Activated CD8-positive, alpha-beta memory T cell treated with anti-CD3 and anti-CD28 coated beads for 36 hours (primary cell): Measurements from ENCODE around the gene DENND5B. TPM values are rescaled to one million over a fixed set of nuclear protein-coding genes. Genes with fewer than 3 reads are reported as not detected.
"Not testable (repeated sequence)": the region's sequence is repeated elsewhere in the genome, so short reads cannot be mapped to it uniquely, and the experiment has no call there.

ENCODE experiments used
- CTCF ChIA-PET: fragments of 350-600 bp; sonication (Branson Sonifier 250); formaldehyde crosslinking; loops from one replicate; lab custom pipeline; 2021; ENCODE audit warnings: antibody characterized with exemption; lab: Charles Lee
- POLR2A ChIA-PET: fragments of 350-600 bp; sonication (Branson Sonifier 250); formaldehyde crosslinking; loops from one replicate; lab custom pipeline; 2021; ENCODE audit warnings: antibody characterized with exemption; lab: Charles Lee
- total RNA-seq, 2 experiments: library from RNA; stranded (reverse); gene quantifications; one replicate each; pipeline ENCODE4 v1.2.3, GENCODE V29; 2021

The DENND5B gene
- total RNA-seq, 2 experiments from 2014 or later, result 0.13 TPM; not detected in 1

DNA sequence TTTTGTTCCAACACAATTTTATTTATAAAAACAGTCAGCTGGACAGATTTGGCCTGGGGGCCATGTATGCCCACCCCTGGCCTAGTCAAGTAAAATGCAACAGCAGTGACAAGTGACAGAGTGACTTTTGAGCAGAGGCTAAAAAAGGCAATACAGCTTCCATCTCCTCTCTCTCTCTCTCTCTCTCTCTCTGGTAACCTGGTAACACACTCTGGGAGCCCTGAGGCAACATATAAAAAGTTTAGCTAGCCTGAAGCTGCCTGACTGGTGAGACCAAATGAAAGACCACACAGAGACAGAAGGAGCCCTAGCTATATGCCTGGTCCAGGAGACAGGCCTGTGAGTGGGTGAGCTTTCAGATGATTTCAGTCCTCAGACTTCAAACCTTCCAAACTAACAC lies 105.4 kb downstream of the DENND5B start:
- POLR2A ChIA-PET, result no interaction called here
- CTCF ChIA-PET, result no interaction called here

DNA sequence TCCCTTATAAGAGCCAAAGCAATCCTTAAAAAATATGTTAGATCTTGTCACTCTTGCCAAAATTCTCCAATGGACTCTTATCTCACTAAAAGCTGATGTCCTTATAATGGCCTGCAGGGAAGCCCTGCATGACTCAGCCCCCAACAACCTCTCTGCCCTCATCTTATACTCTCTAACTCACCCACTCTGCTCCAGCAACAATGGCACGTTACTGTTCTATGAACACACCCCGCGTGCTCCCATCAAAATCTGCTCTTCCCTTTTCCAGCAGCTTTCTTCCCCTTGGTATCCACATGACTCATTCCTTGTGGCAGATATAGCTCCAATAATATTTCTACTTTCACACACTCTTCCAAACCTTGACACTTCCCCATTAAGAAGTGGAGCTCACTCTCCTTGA lies 108.1 kb downstream of the DENND5B start:
- POLR2A ChIA-PET, result no interaction called here
- CTCF ChIA-PET, result no interaction called here

DNA sequence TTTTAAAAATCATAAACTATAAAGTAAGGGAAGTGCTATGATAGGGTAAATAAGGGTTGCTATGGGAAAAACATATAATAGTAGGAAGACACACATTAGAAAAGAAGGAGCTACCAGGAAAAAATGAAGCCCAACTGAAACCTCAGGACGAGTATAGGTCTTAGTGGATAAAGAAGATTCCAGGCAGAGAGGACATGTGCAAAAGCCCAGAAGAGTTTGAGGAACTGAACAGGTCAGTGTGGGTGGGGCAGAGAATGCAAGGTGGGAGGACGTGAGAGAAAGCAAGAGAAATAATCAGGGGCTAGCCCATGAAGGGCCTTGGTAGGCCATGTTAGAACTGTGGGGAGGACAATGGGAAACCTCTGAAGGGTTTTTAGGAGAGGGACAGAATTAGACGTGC lies 109.5 kb downstream of the DENND5B start:
- CTCF ChIA-PET, result no interaction called here
- POLR2A ChIA-PET, result no interaction called here

DNA sequence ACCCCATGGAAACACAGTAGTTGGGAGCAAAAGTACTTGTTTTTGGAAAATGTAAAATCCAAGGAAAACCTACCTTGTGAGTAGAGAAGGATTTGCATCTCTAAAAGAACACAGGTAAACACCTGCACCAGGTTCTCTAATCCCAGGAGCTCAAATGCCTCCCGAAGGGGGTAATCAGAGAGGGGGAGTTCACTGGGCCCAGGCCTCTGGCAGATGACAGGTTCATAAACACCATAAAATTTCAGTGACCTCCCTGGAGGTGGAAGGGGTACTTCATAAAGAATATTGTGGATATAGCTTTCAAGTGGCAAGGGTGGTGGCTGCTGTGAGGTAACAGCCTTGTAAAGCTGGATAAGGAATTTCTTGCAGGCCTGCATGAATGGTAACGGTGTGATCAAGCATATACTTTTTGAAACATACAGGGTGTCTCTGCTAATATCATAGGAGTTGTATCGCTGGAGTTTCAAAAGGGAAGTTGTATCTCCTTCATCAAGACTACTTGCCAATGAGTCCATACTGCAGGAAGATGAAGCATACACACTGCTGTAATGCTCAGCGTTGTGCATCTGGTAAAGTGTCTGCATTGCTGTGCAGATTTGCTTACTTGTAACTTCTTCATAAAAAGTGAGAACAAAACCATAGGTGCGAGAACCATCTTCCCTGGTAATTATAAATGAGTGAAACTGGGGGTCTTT lies 111.3 kb downstream of the DENND5B start:
- CTCF ChIA-PET, result no interaction called here
- POLR2A ChIA-PET, result no interaction called here

DNA sequence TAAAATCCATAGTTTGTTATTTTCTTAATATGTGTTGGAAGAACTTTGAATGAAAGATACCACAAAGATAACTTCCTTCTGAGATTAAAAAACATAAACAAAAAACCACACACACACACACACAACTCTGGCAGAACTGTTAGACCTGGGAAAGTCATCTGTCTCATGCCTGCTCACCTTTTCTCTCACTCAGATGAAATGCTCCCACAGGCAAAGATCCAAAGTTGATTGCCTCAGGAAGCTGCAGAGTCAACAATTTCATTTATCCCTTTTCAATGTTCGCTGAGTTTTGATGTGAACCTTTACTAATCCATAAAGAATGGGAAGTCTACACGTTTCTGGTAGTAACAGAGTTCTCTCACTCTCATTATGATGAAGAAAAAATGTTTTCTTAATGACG lies 112.0 kb downstream of the DENND5B start:
- CTCF ChIA-PET, result no interaction called here
- POLR2A ChIA-PET, result no interaction called here

DNA sequence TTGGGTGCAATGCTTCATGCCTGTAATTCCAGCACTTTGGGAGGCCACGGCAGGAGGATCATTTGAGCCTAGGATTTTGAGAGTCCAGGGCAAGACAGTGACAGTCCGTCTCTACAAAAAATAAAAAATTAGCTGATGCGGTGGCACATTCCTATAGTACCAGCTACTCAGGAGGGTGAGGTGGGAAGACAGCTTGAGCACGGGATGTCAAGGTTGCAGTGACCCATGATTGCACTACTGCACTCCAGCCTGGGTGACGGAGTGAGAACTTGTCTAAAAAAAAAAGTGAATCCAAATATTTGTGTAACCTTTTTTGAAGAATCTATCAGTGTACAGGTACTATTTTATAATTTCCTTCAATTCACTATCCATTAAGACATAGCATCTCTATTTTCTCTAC lies 112.5 kb downstream of the DENND5B start:
- ChIA-PET POLR2A (no interaction called here), CTCF (no interaction called here)

DNA sequence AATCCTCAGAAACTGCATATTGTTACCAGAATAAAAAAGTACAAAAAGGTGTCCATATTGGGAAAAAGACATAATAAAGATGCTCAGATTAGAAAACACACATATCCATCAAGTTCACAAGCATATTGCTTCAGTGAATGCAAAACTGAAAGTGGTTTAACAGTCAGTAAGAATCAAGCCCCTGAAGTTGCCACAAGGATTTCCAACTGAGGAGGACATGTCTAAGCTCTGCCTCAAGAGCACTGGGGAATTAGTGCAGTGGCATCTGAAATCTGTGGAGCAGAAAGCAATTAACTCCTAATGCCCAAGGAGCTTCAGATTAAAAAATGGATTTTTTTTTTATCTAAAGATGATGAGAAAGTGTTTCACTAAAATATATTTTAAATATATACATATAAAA lies 113.2 kb downstream of the DENND5B start:
- CTCF ChIA-PET, result no interaction called here
- POLR2A ChIA-PET, result no interaction called here

DNA sequence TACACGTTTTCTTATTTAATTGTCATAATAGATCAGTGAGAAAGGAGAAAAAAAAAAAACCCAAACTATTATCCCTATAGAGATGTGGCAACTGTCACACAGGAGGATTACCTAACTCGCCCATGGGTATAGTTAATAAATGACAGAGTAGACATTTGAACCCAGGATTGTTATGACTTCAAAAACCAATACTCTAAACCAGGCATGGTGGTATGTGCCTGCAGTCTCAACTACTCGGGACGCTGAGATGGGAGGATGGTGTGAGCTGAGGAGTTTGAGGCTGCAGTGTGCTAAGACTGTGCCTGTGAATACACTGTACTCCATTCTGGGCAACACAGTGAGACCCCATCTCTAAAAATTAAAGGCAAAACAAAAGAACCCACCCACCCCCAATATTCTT lies 114.5 kb downstream of the DENND5B start:
- ChIA-PET POLR2A (no interaction called here), CTCF (no interaction called here)

DNA sequence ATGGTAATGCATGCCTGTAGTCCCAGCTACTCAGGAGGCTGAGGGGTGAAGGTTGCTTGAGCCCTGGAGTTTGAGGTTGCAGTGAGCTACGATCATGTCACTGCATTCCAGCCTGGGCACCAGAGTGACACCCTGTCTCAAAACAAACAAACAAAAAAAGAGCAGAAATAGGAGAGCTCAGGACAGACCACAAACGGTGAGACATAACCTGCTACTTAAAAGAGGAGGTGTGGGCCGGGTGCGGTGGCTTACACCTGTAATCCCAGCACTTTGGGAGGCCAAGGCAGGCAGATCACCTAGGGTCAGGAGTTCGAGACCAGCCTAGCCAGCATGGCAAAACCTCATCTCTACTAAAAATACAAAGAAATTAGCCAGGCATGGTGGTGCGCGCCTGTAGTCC lies 115.3 kb downstream of the DENND5B start:
- CTCF ChIA-PET, POLR2A ChIA-PET: not testable (repeated sequence)

DNA sequence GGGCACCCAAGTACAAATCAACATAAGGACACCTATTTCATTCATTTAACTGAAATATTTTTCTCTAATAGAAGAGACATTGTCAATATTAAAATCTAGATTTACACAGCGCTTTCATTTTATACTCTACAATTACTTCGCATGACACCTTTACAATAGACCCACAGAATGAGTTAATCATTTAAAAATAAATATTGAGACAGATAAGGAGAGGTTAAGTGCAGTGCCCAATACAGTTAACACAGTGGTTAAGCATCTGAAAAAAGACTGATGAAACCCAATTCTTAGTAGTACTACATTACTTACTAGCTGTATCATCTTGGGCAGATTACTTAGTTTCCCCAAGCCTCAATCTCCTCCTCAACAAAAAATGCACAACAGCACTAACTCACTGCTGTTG lies 116.2 kb downstream of the DENND5B start:
- ChIA-PET CTCF (no interaction called here), POLR2A (no interaction called here)

DNA sequence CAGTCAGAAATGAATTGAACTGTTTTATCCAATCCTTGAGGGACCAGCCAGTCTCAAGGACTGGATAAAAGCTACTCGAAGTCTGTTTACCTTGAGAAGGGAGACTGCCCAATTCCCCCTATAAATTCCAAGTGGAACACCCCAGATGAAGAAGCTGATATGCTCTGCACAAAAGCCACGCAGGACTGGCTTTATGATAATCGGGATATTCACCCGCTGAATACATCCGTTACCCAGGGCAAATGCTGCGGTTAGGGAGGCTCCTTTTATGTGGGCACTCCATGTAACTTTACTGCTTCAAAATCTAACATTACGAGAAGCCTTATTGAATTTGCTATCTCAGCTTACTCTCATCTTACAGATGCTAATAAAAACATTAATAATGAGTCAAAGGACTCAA lies 119.1 kb downstream of the DENND5B start:
- CTCF ChIA-PET, result no interaction called here
- POLR2A ChIA-PET, result no interaction called here

DNA sequence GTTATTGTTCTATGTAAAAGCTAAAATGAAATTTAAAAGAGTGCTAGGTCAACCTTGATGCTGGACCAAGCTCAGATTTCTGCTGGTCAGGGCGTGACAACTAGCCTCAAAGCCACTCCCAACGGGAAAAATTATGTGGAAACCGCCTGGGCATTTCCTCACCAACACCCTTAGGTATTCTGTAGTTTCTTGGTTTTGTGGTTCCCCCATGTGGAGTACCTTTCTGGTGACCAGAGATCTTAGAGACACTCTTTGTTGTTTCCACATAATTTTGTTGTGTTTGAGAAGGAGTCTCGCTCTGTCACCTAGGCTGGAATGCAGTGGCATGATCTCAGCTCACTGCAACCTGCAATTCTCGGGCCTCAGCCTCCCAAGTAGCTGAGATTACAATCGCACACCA lies 119.9 kb downstream of the DENND5B start:
- ChIA-PET POLR2A (no interaction called here), CTCF (no interaction called here)

DNA sequence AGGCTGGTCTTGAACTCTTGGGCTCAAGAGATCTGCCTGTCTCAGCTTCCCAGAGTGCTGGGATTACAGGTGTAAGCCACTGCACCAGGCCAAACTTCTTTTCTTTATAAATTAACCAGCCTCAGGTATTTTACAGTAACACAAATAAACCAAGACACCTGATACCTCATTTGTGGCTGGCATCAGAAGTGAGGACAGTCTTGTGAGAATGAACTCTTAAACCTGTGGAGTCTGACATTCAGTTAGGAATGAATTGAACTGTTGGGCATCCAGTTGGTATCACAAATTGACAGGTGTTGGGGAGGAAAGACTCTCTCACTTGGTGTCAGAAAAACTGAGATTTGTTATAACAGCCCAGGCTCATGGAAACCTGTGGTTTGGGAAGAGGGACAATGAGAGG lies 120.5 kb downstream of the DENND5B start:
- CTCF ChIA-PET, result no interaction called here
- POLR2A ChIA-PET, result no interaction called here

DNA sequence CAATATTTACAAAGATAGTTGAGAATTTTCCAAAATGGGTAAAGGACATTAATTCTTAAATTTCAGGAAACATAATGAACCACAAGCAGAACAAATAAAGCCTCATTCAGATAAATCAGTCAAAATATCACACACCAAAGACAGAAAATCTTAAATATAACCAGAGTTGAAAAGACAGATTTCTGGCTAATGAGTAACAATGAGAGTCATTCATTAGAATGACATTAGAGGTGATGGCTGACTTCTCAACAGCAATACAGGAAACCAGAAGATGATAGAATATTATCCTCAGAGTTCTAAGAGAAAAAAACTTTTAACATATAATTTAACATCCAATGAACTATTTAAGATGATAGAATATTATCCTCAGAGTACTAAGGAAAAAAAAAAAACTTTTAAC lies 124.2 kb downstream of the DENND5B start:
- ChIA-PET CTCF (interaction anchor here (0.6 kb wide), 1 partner anchor 827 kb away, joined by 5 read pairs; no protein-coding TSS in a partner anchor), POLR2A (no interaction called here)

DNA sequence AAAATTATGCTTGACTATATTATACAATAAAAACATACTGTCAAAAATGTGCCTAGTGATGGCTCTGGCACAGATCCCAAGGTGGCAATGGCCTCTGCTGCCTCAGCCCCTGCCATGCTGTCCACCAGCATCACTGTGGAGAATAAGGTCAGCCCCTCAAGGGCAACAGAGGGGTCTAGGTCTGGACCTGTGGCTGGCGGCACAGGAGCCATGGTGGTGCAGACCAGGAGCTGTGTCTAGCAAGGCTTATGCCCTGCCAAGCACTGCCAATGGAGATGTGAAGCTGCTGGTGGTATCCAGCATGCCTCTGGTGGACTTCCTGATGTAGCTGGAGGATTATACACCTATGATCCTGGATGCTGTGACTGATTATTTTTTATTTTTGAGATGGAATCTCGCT lies 125.9 kb downstream of the DENND5B start:
- ChIA-PET POLR2A (no interaction called here), CTCF (no interaction called here)

DNA sequence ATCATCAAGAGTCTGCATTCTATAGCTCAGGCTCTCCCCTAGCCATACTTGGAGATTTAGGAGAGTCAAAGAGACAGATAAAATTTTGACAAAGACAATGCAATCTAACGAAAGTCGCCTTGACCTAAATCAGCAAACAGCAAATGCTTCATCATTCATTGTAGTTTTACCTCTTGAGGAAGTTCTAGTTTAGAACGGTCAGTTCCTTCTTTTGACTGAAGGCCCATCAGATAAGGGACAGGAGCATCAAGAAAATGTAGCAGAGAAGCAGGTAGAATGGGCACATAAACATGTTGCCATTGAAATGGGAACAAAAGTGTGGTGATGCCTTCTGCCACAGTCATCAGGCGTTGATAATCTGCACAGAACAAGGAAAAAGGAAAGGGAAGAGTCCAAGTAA lies 130.9 kb downstream of the DENND5B start:
- CTCF ChIA-PET, result no interaction called here
- POLR2A ChIA-PET, result no interaction called here

DNA sequence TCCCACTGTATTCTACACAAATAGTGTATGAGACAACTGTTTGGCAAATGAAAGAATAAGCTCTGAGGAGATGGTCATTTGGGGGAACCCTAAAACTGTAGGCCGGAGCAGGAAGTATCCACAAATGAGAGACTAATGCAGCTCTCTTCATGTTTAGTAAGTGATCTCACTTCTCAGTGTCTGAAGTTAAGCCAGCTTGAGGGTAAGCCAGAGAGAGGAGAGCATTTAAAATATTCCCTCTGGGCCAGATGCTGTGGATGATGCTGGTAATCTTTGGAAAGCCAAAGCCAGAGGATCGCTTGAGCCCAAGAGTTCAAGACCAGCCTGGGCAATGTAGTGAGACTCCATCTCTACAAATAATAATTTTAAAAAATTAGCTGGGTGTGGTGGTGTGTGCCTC lies 134.4 kb downstream of the DENND5B start:
- ChIA-PET CTCF (interaction anchor here (1.0 kb wide), 1 partner anchor 54 kb away, joined by 4 read pairs; no protein-coding TSS in a partner anchor), POLR2A (no interaction called here)

DNA sequence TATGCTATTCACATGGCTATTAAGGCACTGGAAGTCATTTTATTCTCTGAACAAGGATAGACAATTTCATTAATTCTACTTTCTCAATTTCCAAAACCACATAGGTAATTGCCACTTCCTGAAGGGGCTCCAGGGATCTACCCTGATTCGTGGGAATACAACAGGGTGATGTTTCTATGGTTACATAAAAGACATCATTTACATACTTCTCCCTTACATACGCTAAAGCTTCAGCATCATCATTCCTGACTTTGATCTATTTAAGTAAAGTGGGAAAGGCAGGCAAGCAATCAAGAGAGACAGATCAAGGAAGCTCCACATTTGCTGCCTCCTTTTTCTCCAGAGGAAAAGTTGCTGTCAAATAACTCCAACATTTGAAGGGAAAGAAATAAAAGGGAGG lies 146.2 kb downstream of the DENND5B start:
- POLR2A ChIA-PET, result no interaction called here

DNA sequence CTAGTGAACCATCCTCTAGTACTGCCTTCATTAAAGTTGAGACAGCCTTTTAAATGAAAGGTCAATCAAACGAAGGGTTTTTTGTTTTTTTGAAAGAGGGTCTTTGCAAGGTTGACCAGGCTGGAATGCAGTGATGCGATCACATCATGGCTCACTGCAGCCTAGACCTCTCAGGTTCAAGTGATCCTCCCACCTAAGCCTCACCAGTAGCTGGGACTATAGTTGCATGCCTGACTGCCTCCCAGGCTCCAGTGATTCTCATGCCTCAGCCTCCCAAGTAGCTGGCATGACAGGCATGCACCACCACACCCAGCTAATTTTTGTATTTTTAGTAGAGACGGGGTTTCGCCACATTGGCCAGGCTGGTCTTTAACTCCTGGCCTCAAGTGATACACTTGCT lies 150.3 kb downstream of the DENND5B start:
- POLR2A ChIA-PET, result no interaction called here

More for the DNA sequence above, 146.2 kb downstream of the DENND5B start:
- CTCF ChIA-PET, result no interaction called here

DNA sequence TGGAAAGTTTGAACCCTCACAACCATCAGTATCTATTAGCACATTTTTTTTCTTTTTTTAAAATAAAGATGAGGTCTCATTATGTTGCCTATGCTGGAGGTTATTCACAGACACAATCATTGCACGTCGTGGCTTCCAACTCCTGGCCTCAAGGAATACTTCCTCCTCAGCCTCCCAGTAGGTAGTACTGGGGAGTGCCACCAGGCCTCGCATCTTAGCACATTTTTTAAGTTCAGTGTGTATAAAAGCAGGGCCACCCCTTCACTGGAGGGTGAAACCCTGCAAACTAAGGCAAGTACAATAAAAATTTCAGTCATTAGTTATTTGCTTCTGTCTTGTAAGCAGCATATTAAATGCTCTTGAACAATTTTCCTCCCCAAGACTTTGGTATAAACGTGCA lies 150.8 kb downstream of the DENND5B start:
- POLR2A ChIA-PET, result no interaction called here
- CTCF ChIA-PET, result no interaction called here

More for the DNA sequence above, 150.3 kb downstream of the DENND5B start:
- CTCF ChIA-PET, result interaction anchor here (0.6 kb wide), 1 partner anchor 18 kb away, joined by 3 read pairs; no protein-coding TSS in a partner anchor

DNA sequence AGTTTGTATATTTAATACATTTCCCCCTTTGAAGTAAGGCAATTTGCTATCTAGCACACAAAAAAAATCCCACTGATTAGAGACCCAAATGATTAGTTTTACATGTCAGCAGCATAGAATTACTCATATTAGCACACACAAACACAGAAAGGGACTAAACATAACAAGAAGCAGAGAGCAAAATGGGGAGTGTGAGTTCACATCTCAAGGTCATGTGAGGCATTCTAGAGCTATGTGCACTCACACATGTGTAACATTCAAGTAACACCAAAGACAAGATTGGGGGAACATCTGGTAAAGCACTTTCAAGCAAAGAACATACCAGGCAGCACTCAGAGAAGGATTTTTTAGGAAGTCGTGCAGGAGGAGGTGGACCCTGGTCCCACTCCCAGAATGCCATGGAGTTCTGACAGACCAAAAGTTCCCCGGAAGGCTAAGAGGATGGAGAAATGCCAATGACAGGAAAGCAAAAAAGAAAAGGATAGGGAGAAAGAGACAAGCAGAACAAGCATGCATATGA lies 159.2 kb downstream of the DENND5B start:
- CTCF ChIA-PET, result no interaction called here
- POLR2A ChIA-PET, result no interaction called here
